ENCODE data around the gene TCEAL6.
"Not testable (repeated sequence)": the region's sequence is repeated elsewhere in the genome, so short reads cannot be mapped to it uniquely, and the experiment has no call there.

Gene TCEAL6

DNA sequence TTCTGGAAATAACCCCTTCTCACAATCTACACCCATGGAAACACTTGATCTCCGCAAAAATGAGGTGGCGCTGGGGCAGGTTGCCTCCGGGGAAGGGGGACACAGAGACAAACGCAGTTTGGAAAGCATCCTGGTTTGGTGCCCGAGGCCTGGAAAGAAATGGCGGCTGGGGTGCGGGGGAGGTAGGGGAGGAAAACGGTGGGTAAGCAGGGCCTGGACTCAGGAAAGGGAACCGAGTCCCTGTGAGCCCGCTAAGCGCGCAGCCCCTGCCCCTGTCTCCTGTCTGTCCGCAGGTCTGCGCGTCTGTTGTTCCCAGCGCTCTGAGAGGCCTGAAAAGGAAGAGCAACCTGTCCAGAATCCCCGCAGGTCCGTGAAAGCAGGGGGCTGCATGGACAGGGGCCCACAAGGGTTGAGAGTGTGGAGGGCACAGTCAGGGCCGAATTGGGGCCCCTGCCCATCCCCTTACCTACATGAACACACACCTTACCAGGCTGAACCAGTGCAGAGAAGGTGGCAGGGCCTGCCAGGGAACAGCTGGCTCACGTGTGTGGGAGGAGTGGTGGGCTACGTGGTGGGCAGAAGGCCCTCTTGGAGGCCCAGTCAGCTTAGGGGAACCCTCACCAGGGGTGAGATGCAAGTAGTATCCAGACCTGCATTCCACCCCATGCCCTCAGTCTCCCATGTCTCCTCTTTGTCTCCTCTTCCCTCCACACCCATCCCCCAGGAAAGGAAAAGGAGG lies 16.0 kb downstream of the TCEAL6 start:
- H3K4me3 ChIP-seq (ENCODE audit: low read length): peak overlapping the region; percentile 64; the same call in 1 of the 2 replicates
- not testable (repeated sequence) for H3K9me3 ChIP-seq (ENCODE audit: control insufficient read depth, insufficient read depth, low read length); H3K27me3 ChIP-seq (ENCODE audit: control insufficient read depth, insufficient read depth, low read length); H3K27ac ChIP-seq (ENCODE audit: low read length); H3K4me1 ChIP-seq (ENCODE audit: control insufficient read depth, insufficient read depth, low read length); H3K36me3 ChIP-seq (ENCODE audit: control insufficient read depth, insufficient read depth, low read length); DNase-seq (ENCODE audit: low read depth, low spot score)
- WGBS (ENCODE audit: insufficient coverage, insufficient read length): no CpG with 5 or more reads among the region's 21 CpGs

DNA sequence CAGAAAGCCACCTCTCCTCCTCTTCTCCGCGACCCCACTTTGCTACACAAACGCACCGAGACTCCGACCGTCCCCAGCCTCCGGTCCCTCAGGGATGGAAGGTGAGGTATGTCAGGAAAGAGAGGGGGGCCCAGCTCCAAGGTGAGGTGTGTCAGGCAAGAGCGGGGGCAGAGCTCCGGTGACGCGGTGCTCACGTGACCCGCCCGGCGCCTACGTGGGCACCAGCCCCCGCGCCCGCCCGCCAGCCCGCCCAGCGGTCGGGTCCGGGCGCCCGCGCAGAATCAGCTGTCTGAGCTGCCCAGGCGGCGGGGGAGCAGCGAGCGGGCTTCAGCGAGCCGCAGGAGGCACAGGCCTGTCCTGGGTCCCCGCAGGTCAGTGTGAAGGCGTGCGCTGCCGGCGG lies 16.8 kb downstream of the TCEAL6 start, which contains the start of gene TCEAL2:
Gene TCEAL2, plus strand, starts transcription at position 244 of the 400 bp plus-strand sequence. CDS start 1,152 bp downstream, outside the sequence.
- DNase-seq (ENCODE audit: low read depth, low spot score); H3K9me3 ChIP-seq (ENCODE audit: control insufficient read depth, insufficient read depth, low read length); H3K27me3 ChIP-seq (ENCODE audit: control insufficient read depth, insufficient read depth, low read length); H3K27ac ChIP-seq (ENCODE audit: low read length); H3K36me3 ChIP-seq (ENCODE audit: control insufficient read depth, insufficient read depth, low read length); H3K4me1 ChIP-seq (ENCODE audit: control insufficient read depth, insufficient read depth, low read length): not testable (repeated sequence)
- no CpG with 5 or more reads among the region's 38 CpGs for WGBS (ENCODE audit: insufficient coverage, insufficient read length)
- peak within 1 kb of the TSS; percentile 64; the same call in 1 of the 2 replicates for H3K4me3 ChIP-seq (ENCODE audit: low read length)

DNA sequence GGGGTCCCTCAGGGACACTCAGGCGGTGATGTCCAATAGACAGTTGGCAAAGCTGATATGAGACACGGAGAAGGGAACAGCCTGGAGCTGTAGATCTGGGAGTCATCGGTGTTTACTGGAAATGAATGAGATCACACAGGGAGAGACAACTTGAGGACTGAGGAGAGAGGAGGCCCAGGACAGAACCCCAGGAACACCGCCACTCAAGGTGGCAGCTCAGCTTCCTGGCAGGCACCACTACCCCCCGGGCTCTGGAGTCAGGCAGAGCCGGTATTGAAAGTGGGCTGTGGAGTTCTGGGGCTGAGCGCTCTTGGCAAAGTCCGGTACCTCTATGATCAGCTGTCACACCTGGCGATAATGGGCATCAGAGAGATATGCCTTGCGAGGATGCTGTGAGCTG lies 17.3 kb downstream of the TCEAL6 start:
- H3K4me3 ChIP-seq (ENCODE audit: low read length): peak overlapping the region; percentile 55; the same call in 1 of the 2 replicates
- not testable (repeated sequence) for H3K27me3 ChIP-seq (ENCODE audit: control insufficient read depth, insufficient read depth, low read length); H3K9me3 ChIP-seq (ENCODE audit: control insufficient read depth, insufficient read depth, low read length); H3K4me1 ChIP-seq (ENCODE audit: control insufficient read depth, insufficient read depth, low read length); H3K36me3 ChIP-seq (ENCODE audit: control insufficient read depth, insufficient read depth, low read length); DNase-seq (ENCODE audit: low read depth, low spot score); H3K27ac ChIP-seq (ENCODE audit: low read length)
- no CpG with 5 or more reads among the region's 10 CpGs for WGBS (ENCODE audit: insufficient coverage, insufficient read length)

DNA sequence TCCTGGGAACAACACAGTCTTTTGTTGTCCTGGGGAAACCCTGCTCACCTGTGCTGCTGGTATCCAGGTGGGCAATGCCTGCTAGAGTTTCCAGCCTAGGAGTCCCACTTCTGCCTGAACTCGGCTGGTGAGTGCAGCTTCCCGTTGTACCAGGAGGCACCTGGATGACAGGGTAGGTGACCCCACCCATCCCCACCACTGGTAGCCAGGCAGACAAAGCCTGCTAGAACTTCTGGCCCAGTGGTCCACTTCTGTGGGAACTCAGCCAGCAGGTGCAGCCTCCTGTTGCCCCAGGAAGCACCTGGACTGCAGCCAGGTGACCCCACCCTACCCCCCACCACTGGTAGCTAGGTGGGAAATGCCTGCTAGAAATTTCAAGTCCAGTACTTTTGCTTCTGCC lies 26.5 kb downstream of the TCEAL6 start:
- Histone ChIP-seq H3K4me3 (ENCODE audit: low read length) (no peak overlapping the region), H3K27ac (ENCODE audit: low read length) (no peak overlapping the region), H3K27me3 (ENCODE audit: control insufficient read depth, insufficient read depth, low read length) (no peaks in the 10 kb centered on the region), H3K4me1 (ENCODE audit: control insufficient read depth, insufficient read depth, low read length) (no peaks in the 10 kb centered on the region), H3K36me3 (ENCODE audit: control insufficient read depth, insufficient read depth, low read length) (no peaks in the 10 kb centered on the region), H3K9me3 (ENCODE audit: control insufficient read depth, insufficient read depth, low read length) (no peaks in the 10 kb centered on the region; the same call in 1 of the 2 replicates)
- DNase-seq (ENCODE audit: low read depth, low spot score): no peak
- WGBS (ENCODE audit: insufficient coverage, insufficient read length): no CpG with 5 or more reads among the region's 2 CpGs

DNA sequence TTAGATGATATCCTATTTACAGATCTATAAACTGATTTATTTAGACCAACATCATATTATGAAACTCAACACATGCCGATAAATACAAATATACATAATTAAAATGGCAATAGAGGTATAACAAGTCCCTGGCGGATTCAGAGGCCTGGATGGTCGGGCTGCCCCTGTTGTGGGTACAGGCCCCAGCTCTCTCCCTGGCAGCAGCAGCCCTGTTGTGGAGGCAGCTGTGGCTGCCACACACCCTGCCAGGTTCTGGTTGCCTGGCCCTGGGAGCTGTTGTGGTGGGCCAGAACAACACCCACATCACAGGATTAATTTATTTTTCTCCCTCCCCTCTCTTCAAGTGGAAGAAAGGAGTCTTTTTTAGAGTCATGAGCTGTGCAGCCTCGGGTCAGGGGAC lies 28.9 kb downstream of the TCEAL6 start:
- DNase-seq (ENCODE audit: low read depth, low spot score): no peak
- no peaks in the 10 kb centered on the region; the same call in 1 of the 2 replicates for H3K9me3 ChIP-seq (ENCODE audit: control insufficient read depth, insufficient read depth, low read length)
- WGBS (ENCODE audit: insufficient coverage, insufficient read length): no CpG with 5 or more reads among the region's 4 CpGs

More for the DNA sequence above, 28.9 kb downstream of the TCEAL6 start:
- H3K27ac ChIP-seq (ENCODE audit: low read length): no peak overlapping the region
- H3K4me1 ChIP-seq (ENCODE audit: control insufficient read depth, insufficient read depth, low read length): no peaks in the 10 kb centered on the region
- H3K36me3 ChIP-seq (ENCODE audit: control insufficient read depth, insufficient read depth, low read length): no peaks in the 10 kb centered on the region
- H3K4me3 ChIP-seq (ENCODE audit: low read length): no peak overlapping the region
- no peaks in the 10 kb centered on the region for H3K27me3 ChIP-seq (ENCODE audit: control insufficient read depth, insufficient read depth, low read length)
